SK-N-SH treated with all-trans-retinoic acid at 6 μM for 48 hours (cell line): Measurements from ENCODE around the gene ANKRD29.

Experiments used
- CREB5 ChIP-seq: fragments of 250-450 bp; sonication (Bioruptor Pico); IDR thresholded peaks from 2 replicates; pipeline ENCODE4 v1.5.1; 2020; ENCODE audit warnings: low read depth, mild to moderate bottlenecking, moderate library complexity
- PATZ1 ChIP-seq: fragments of 250-450 bp; sonication (Bioruptor Pico); IDR thresholded peaks from 2 replicates; pipeline ENCODE4 v1.8.0; 2020; ENCODE audit warnings: mild to moderate bottlenecking, moderate library complexity, borderline replicate concordance
- PPARA ChIP-seq: fragments of 250-450 bp; sonication (Bioruptor Pico); IDR thresholded peaks from 2 replicates; pipeline ENCODE4 v1.5.0; 2020; ENCODE audit warnings: mild to moderate bottlenecking, borderline replicate concordance
- TCF4 ChIP-seq: fragments of 250-450 bp; sonication (Bioruptor Pico); IDR thresholded peaks from 2 replicates; pipeline ENCODE4 v1.8.0; 2021; ENCODE audit warnings: mild to moderate bottlenecking, moderate library complexity, borderline replicate concordance
- ZFP3 ChIP-seq: fragments of 250-450 bp; sonication (Bioruptor Pico); IDR thresholded peaks from 2 replicates; pipeline ENCODE4 v1.5.0; 2020; ENCODE audit warnings: mild to moderate bottlenecking, moderate library complexity
- ZFP30 ChIP-seq: fragments of 450-650 bp; formaldehyde crosslinking; IDR thresholded peaks from 2 replicates; pipeline ENCODE4 v1.5.0; 2022; ENCODE audit warnings: mild to moderate bottlenecking, moderate library complexity
- ZNF8 ChIP-seq: fragments of 450-650 bp; formaldehyde crosslinking; IDR thresholded peaks from 2 replicates; pipeline ENCODE4 v1.5.0; 2020; ENCODE audit warnings: mild to moderate bottlenecking, moderate library complexity

GRCh38 chr18:23710946-23711345, 48.2 kb upstream of the ANKRD29 start:
- no peak for TF ChIP-seq PATZ1
- no peak for TF ChIP-seq ZFP30 (CRISPR knock-in tag)
- TF ChIP-seq ZNF8 (CRISPR knock-in tag), result no peak
- no peak for TF ChIP-seq TCF4 (CRISPR knock-in tag)
- no peak for TF ChIP-seq ZFP3 (CRISPR knock-in tag)
- no peak for TF ChIP-seq PPARA (CRISPR knock-in tag)
- no peak for TF ChIP-seq CREB5 (CRISPR knock-in tag)
